HG02852 (cell line): ENCODE data around the gene SEMA4D.

Source experiments
- ATAC-seq: cut with Tn5 transposase; IDR thresholded peaks from one replicate; pipeline ENCODE4 v1.9.1; 2021; ENCODE audit warnings: mild to moderate bottlenecking, moderate library complexity; ENCODE audit not compliant: unreplicated experiment

The SEMA4D gene

DNA sequence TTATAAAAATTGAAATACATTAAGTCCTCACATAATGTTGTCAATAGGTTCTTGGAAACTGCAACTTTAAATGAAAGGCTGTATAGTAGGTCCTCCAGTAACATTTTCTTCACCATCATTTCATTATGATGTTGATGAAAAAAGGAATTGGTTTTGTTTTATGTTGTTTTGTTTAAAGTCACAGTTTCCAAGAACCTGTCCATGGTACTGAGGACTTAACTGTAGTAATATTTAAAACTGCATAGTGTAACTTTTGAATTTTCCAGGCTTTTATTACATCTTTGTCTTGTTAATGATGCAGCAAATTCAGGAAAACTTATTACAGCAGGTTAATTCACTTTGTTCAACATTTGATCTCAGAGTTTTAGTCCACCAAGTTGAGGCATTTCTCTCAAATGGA, 168.0 kb downstream of the SEMA4D start:
- no peak for ATAC-seq

DNA sequence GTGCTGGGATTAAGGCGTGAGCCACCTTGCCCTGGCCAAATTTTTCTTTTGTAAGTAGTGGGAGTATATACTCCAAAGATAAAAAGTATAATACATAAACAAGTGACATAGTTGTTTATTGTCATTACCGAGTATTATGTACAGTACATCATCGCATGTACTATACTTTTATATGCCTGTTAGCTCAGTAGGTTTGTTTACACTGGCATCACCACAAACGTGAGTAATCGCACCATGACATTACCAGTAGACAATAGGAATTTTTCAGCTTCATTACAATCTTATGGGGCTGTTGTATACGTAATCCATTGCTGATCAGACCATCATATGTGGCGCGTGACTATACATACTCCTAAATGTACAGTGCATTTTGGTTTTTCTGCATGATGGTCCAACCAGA, 169.8 kb downstream of the SEMA4D start:
- ATAC-seq, result no peak

DNA sequence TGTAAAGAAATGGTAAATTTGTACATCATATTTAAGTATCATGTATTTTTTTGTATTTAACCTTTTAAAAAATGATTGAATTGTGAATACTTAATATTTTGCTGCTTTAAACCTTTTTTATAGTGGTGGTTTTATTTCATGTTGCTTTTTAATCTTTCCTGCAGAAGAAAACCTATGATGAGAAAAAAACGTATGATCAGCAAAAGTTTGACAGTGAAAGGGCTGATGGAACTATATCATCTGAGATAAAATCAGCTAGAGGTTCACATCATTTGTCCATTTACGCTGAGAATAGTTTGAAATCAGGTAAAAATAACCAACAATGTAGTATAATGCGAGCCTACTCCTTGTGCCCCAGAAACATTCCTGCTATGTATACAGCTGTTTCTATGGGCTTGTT, 172.2 kb downstream of the SEMA4D start:
- no peak for ATAC-seq

DNA sequence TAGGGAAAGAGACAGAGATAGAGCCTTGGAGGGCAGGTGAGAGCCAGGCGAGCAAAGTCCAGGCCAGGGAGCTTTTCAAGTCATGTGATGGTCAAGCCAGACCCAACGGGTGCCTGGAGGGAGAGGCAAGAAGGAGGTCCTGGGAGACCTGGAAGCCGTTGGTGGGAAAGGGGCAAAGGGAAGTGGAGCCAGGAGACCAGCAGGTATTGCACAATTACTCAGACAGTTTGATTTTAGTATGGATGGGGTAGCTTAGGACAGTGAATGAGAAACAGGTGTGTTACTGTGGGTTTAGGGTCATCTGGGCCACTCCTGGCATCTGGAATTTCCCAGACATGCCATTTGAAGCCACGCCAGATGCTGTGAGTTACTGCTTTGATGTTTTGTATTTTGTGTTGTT, 174.5 kb downstream of the SEMA4D start:
- no peak for ATAC-seq

DNA sequence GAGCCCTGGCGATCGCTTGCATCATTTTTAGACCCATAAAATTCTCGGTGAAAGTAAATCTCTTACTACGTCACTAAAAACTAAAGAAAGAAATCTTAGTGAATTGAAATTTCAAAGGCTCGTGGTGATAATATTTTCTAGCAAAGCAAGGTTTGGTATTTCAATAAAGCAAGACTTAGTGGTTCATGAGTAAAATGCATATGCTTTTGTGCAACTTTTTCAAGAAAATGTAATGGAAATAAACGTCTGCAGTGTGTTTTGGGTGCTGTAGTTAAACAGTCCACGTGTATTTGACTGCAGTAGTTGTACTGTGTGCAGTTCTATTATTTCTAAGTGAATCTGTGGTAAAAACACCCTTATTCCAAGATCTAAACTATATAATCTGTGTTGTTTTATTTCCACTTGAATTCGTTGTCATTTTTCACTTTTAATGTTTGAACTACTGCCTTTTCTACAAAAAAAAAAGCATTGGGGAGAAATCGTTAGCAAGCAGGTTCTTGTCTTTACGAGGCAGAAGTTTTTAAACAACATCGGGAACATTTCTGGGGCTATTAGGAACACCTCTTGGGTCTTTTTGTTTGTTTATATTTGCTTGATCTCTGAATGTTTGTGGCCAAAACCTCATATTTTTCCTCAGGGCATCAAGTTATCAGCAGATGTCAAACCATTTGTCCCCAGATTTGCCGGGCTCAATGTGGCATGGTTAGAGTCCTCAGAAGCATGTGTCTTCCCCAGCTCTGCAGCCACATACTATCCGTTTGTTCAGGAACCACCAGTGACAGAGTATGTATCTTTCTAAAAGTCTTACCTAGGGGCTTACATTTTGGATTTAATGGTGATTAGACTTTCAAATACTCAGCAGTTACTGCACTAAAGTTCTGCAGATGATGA, 178.7 kb downstream of the SEMA4D start:
- ATAC-seq, result no peak

DNA sequence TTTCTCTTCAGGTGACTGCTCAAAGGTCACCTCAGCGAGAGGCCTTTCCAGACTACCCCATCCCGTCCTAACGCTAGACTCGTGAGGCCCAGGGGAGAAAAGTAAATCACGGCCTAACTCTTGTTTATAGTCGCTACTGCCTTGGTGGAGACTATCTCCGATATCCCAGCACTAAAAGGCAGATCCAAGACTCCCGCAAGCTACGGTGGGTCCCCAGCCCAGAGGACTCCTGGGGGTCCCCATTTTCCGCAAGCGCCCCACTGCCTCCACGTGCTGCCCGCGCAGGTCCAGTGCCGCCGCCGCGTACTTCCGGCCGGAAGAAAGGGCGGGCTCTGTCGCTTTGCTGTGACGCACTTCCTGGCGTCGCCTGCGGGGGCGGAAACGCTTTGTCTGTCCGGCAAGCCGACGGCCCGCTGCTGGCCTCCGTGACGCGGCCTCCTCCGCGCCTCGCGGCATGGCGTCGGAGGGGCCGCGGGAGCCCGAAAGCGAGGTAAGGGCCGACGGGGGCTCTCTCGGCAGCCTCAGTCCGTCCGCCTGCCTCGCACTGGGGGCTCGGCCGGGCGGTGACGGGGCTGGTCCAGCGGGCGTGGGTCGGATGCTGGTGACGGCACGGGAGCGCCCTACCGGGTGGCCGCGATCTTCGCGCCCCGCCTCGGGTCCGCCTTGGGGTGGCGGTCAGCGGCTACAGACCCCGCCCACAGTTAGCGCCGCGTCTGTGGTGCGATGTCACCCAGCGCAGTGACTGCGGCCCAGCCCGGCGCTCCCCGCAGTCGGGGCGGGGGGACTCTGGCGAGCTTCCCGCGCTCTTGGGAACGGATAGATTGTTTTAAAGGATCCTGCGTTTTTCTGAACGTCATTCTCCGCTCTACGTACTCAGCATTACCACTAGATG, 179.5 kb downstream of the SEMA4D start, which contains the start of gene SECISBP2:
TSS of gene SECISBP2 (plus strand) at position 378 of the 892 bp plus-strand sequence. CDS start at position 455, 77 bp downstream.
- peak; percentile 89 for ATAC-seq

DNA sequence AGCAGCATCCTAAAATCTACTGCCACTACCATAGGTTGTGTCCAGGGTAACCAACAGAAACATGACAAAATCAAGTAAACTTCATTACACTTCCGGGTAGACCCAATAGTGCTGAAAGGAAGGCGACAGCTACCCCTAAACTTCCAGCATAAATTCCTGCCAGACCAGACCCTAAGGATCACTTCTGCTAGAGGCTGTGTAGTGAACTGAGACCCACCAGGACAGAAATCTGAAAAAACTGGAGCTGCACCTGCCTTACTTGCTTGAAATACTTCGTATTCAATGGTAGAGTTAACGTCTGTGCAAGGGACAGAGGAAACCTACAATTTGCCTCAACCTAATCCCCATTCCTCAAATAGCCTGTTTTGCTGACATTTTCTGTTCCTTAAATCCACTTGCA, 180.6 kb downstream of the SEMA4D start:
- no peak for ATAC-seq

DNA sequence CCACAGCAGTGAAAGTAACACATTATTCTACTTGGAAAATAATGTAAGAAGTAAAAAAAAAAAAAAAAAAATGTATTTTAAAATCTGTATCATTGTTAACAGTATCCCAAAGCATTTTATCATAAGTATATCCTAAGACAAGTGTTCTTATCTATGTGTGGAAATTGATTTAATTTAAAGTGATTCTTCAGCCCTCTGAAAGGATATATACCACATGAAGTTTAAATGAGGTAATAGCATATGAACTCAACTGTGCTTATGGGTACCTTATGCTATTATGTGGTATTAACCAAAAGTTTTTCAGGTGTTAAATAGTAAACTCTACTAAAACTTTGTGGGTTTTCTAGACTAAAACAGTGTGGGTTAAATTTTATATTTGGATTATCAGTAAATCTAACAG, 182.4 kb downstream of the SEMA4D start:
- ATAC-seq, result no peak

DNA sequence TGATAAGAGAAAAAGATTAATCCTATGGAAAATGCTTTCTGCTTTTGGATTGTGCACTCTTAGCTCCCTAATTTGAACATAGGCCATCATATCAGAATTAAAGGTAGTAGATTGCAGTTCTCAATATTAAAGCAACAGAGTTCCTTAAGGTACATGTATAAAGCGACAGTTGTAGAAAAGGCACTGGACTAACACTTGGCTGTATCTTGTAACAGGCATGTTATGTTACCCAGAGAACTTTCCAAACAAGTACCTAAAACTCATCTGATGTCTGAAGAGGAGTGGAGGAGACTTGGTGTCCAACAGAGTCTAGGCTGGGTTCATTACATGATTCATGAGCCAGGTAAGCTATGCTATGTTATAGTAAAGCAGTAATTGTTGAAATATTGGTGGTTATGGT, 183.0 kb downstream of the SEMA4D start:
- no peak for ATAC-seq

DNA sequence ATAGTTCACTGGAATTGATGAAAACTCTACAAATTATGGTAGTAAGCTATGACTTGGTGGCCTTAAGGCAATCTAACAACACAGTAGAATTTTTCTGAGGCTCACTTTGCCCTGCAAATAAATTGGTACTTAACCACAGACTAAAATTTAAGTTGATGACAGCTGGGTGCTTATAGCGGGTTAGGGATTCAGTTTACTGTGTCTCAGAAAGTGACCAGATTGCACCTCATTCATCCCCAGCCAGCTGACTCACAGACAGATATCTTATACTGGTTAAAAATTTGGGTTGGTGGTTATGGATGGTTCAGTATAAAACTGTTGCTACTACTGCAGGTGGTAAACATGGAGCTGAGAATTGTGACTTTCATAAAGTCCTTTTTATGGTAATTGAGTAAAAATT, 184.1 kb downstream of the SEMA4D start:
- ATAC-seq, result no peak

DNA sequence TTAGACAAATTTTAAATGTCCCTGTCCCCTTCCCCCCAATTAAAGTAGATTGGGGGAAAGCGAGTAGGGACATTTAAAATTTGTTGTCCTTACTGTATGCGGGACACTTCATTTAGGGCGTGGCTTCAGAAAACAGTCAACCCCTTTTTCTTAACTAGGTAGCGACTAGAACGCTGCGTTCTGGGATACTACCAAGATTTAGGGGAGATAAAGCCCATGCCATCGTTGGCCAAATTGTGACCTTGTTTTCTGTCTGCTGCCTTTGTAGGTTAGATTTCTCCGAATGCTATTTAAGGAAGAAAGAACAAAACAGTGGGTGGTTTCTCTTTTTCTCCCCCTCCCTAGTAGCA, 185.7 kb downstream of the SEMA4D start:
- no peak for ATAC-seq

DNA sequence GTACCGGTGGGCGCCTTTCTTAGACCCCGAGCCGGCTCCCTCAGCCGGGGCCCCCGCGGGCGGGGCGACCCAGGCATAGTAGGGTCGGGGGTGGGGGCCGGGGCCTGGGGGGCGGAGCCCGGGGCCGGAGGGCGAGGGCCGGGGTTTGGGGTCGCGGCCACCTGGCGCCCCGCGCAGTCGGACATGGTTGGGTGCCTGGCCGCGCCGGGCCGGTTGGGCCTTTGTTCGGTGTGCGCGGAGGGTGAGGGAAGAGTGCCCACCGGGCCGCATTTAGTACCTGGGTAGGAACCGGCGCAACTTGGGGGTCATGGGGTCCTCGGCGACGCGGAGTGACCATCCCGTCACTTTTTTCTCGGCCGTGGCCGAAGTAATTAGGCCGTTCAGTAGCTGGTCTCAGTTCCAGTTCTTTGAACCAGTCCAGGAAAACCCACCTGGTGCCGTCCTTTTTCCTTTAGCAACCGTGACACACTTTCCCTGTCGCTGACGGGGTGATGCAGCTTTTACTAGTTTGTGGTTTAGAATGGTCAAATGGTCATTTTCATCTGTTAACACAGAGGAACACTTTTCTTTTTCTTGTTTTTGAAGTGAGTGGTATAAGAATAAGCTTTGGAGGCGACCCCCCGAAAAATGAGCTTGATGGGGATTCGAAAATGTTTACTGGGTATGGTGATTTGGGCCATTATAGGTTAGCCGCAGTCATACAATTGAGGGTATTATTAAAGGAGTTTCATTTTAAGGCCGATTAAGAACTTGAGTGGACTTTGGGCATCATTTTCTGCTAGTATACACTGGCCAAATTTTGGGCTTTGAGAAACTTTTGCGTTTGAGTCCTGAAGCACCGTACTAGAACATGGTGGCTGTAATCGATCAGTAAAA, 186.3 kb downstream of the SEMA4D start:
- peak; percentile 6 for ATAC-seq
